Activated CD8-positive, alpha-beta T cell treated with anti-CD3 and anti-CD28 coated beads for 36 hours (primary cell): ENCODE measurements around the gene DICER1. TPM values are rescaled to one million over a fixed set of nuclear protein-coding genes. Genes with fewer than 3 reads are reported as not detected.

Source experiments
- ATAC-seq: fragments of 200-7000 bp; cut with Tn5 transposase; one replicate; pipeline ENCODE4 v1.10.0; 2021; ENCODE audit warnings: mild to moderate bottlenecking, moderate library complexity
- CTCF ChIA-PET: fragments of 350-600 bp; sonication (Branson Sonifier 250); formaldehyde crosslinking; loops from one replicate; lab custom pipeline; 2021; ENCODE audit warnings: antibody characterized with exemption; lab: Charles Lee
- POLR2A ChIA-PET: fragments of 350-600 bp; sonication (Branson Sonifier 250); formaldehyde crosslinking; loops from one replicate; lab custom pipeline; 2021; ENCODE audit warnings: antibody characterized with exemption; lab: Charles Lee
- DNase-seq: peaks from one replicate; pipeline ENCODE4 v3.0.0-alpha.2; 2020
- H3K27ac Mint-ChIP-seq: one replicate; pipeline ENCODE4 v1.8.0; 2021; ENCODE audit warnings: mild to moderate bottlenecking, mixed read lengths
- H3K27me3 Mint-ChIP-seq: one replicate; pipeline ENCODE4 v1.8.0; 2021; ENCODE audit warnings: mixed read lengths
- H3K36me3 Mint-ChIP-seq: one replicate; pipeline ENCODE4 v1.8.0; 2021; ENCODE audit warnings: low read depth, mixed read lengths
- H3K4me1 Mint-ChIP-seq: one replicate; pipeline ENCODE4 v1.8.0; 2021; ENCODE audit warnings: low read depth, mixed read lengths
- H3K4me3 Mint-ChIP-seq: one replicate; pipeline ENCODE4 v1.8.0; 2021; ENCODE audit warnings: mild to moderate bottlenecking, moderate library complexity, mixed read lengths
- H3K9me3 Mint-ChIP-seq: one replicate; pipeline ENCODE4 v1.8.0; 2021; ENCODE audit warnings: mixed read lengths
- CTCF ChIP-seq: fragments of 200-600 bp; IDR thresholded peaks from one replicate; pipeline ENCODE4 v1.8.0; 2022; ENCODE audit warnings: antibody characterized with exemption, mild to moderate bottlenecking
- intact Hi-C: fragments of 100-400 bp; cut with micrococcal nuclease; formaldehyde crosslinking; loops from one replicate; pipeline ENCODE4 v1.10.0; 2022
- microRNA-seq: library from miRNA; unstranded; fragments of <30 nt; microRNA quantifications from one replicate; pipeline ENCODE4 v1.2.0, GENCODE V29; 2022; ENCODE audit warnings: borderline microRNAs expressed, borderline replicate concordance
- total RNA-seq, 2 experiments: library from RNA; stranded (reverse); gene quantifications; one replicate each; pipeline ENCODE4 v1.2.3, GENCODE V29; 2021

Gene DICER1
- total RNA-seq, 2 experiments from 2014 or later = 45.3 to 50.3 TPM

- H3K4me1 Mint-ChIP-seq = no peaks in the 10 kb centered on the region
- POLR2A ChIA-PET = no interaction called here
- DNase-seq (no peak), ATAC-seq (no peak)
- CTCF ChIA-PET = no interaction called here
- H3K9me3 Mint-ChIP-seq = no peaks in the 10 kb centered on the region
- no peak overlapping the region for H3K4me3 Mint-ChIP-seq
- H3K27me3 Mint-ChIP-seq = peaks cover 5% of the 10 kb centered on the region
- intact Hi-C loops = no loop called here
- no peak overlapping the region for H3K27ac Mint-ChIP-seq
- TF ChIP-seq CTCF = no peak
- H3K36me3 Mint-ChIP-seq = no peaks in the 10 kb centered on the region
These were observed 118.6 kb downstream of the DICER1 start for GRCh38 chr14:95038521-95039250.

GRCh38 chr14:95037273-95037672 is 120.1 kb downstream of the DICER1 start:
- CTCF ChIA-PET = no interaction called here
- ATAC-seq = no peak
- Mint-ChIP-seq H3K9me3 (peaks cover 5% of the 10 kb centered on the region), H3K27me3 (peaks cover 3% of the 10 kb centered on the region), H3K4me3 (no peak overlapping the region), H3K4me1 (no peaks in the 10 kb centered on the region), H3K36me3 (no peaks in the 10 kb centered on the region), H3K27ac (no peak overlapping the region)
- POLR2A ChIA-PET = no interaction called here
- DNase-seq = no peak
- no peak for TF ChIP-seq CTCF
- intact Hi-C loops = no loop called here

Small RNA genes within 50 kb of the gene (microRNA-seq; reads per million reads assigned to microRNA genes)
- gene MIR3173 = 2.4 reads per million

Other genes with a start within 250 kb of the DICER1 start
- under 1 TPM; 0.31 to 0.59 TPM for gene CLMN, start 162.4 kb upstream of the DICER1 start, total RNA-seq